ENCODE measurements around the gene ARID1A. TPM values are rescaled to one million over a fixed set of nuclear protein-coding genes. Genes with fewer than 3 reads are reported as not detected.

ARID1A gene
- polyA plus RNA-seq, 3 donors = 6.6 to 84.4 (median 9.5) TPM

GRCh38 chr1:26733392-26733791 lies 37.6 kb downstream of the ARID1A start:
- Mint-ChIP-seq H3K36me3 (peaks cover 67 to 93% of the 10 kb centered on the region in 2 donors), H3K9me3 (no peaks in the 10 kb centered on the region), H3K27me3 (ENCODE audit: low read depth in 3 of 3) (no peaks in the 10 kb centered on the region), H3K4me1 (peaks cover 36% of the 10 kb centered on the region), H3K27ac (peak overlapping the region in 6 of 7 donors; percentile 54 to 83 (median 71)), H3K4me3 (no peak overlapping the region)
- intact Hi-C loops (cut with micrococcal nuclease) = no loop called here
- Histone ChIP-seq H3K36me3 (replicated peaks in 1 of 2; ENCODE audit: control insufficient read depth in 1 of 2, insufficient read depth in 2 of 2, low read length in 2 of 2) (peaks cover 82 to 100% of the 10 kb centered on the region in 2 donors), H3K9me3 (replicated peaks in 1 of 2; ENCODE audit: control insufficient read depth in 1 of 2, insufficient read depth in 1 of 2, low read length in 2 of 2) (no peaks in the 10 kb centered on the region), H4K20me1 (ENCODE audit: insufficient read depth, low read length) (peaks cover 96% of the 10 kb centered on the region), H3K4me2 (replicated peaks; ENCODE audit: extremely low read depth, low read length, poor library complexity, severe bottlenecking) (no peak overlapping the region), H2AFZ (ENCODE audit: insufficient read depth, low read depth, low read length, poor library complexity, severe bottlenecking) (no peak overlapping the region), H3K27me3 (ENCODE audit: control insufficient read depth in 2 of 2, insufficient read depth in 2 of 2, low read length in 2 of 2) (no peaks in the 10 kb centered on the region), H3K9ac (ENCODE audit: insufficient read depth, low read length, poor library complexity, severe bottlenecking) (peak overlapping the region; percentile 33), H3K4me1 (ENCODE audit: control insufficient read depth in 1 of 2, insufficient read depth in 2 of 2, low read length in 2 of 2) (peaks cover 21 to 23% of the 10 kb centered on the region in 2 donors), H3K4me3 (replicated peaks in 1 of 3; ENCODE audit: low read depth in 2 of 3, low read length in 3 of 3) (no peak overlapping the region), H3K79me2 (ENCODE audit: insufficient read depth, low read length) (peaks cover 98% of the 10 kb centered on the region), H3K27ac (ENCODE audit: low read depth in 1 of 2, low read length in 2 of 2) (peak overlapping the region in 1 of 2 donors; percentile 74)
- DNase-seq = no peak
- WGBS (ENCODE audit: insufficient coverage) = 100% methylated on average over 1 of the region's 2 CpGs
- TF ChIP-seq, protein P1, sequence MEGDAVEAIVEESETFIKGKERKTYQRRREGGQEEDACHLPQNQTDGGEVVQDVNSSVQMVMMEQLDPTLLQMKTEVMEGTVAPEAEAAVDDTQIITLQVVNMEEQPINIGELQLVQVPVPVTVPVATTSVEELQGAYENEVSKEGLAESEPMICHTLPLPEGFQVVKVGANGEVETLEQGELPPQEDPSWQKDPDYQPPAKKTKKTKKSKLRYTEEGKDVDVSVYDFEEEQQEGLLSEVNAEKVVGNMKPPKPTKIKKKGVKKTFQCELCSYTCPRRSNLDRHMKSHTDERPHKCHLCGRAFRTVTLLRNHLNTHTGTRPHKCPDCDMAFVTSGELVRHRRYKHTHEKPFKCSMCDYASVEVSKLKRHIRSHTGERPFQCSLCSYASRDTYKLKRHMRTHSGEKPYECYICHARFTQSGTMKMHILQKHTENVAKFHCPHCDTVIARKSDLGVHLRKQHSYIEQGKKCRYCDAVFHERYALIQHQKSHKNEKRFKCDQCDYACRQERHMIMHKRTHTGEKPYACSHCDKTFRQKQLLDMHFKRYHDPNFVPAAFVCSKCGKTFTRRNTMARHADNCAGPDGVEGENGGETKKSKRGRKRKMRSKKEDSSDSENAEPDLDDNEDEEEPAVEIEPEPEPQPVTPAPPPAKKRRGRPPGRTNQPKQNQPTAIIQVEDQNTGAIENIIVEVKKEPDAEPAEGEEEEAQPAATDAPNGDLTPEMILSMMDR (IDR thresholded peaks at IDR 0.05) = no peak

- no peak overlapping the region for H3K4me3 Mint-ChIP-seq
- peak overlapping the region; percentile 33 for H3K9ac ChIP-seq (ENCODE audit: insufficient read depth, low read length, poor library complexity, severe bottlenecking)
- H3K27ac ChIP-seq (ENCODE audit: low read depth in 1 of 2, low read length in 2 of 2) = peak overlapping the region in 1 of 2 donors; percentile 74
- H3K4me1 Mint-ChIP-seq = peaks cover 36% of the 10 kb centered on the region
- H3K79me2 ChIP-seq (ENCODE audit: insufficient read depth, low read length) = peaks cover 98% of the 10 kb centered on the region
- H3K9me3 ChIP-seq (replicated peaks in 1 of 2; ENCODE audit: control insufficient read depth in 1 of 2, insufficient read depth in 1 of 2, low read length in 2 of 2) = no peaks in the 10 kb centered on the region
- 0% methylated on average over 1 of the region's 2 CpGs for WGBS (ENCODE audit: insufficient coverage)
- H3K9me3 Mint-ChIP-seq = no peaks in the 10 kb centered on the region
- no peaks in the 10 kb centered on the region for H3K27me3 ChIP-seq (ENCODE audit: control insufficient read depth in 2 of 2, insufficient read depth in 2 of 2, low read length in 2 of 2)
- H3K36me3 Mint-ChIP-seq = peaks cover 67 to 96% of the 10 kb centered on the region in 2 donors
- peak overlapping the region; percentile 4 for H3K4me2 ChIP-seq (replicated peaks; ENCODE audit: extremely low read depth, low read length, poor library complexity, severe bottlenecking)
- H3K36me3 ChIP-seq (replicated peaks in 1 of 2; ENCODE audit: control insufficient read depth in 1 of 2, insufficient read depth in 2 of 2, low read length in 2 of 2) = peaks cover 83 to 99% of the 10 kb centered on the region in 2 donors
- H3K27me3 Mint-ChIP-seq (ENCODE audit: low read depth in 3 of 3) = no peaks in the 10 kb centered on the region
- peaks cover 95% of the 10 kb centered on the region for H4K20me1 ChIP-seq (ENCODE audit: insufficient read depth, low read length)
- peaks cover 21 to 23% of the 10 kb centered on the region in 2 donors for H3K4me1 ChIP-seq (ENCODE audit: control insufficient read depth in 1 of 2, insufficient read depth in 2 of 2, low read length in 2 of 2)
- intact Hi-C loops (cut with micrococcal nuclease) = no loop called here
- H3K4me3 ChIP-seq (replicated peaks in 1 of 3; ENCODE audit: low read depth in 2 of 3, low read length in 3 of 3) = no peak overlapping the region
- H2AFZ ChIP-seq (ENCODE audit: insufficient read depth, low read depth, low read length, poor library complexity, severe bottlenecking) = no peak overlapping the region
- H3K27ac Mint-ChIP-seq = peak overlapping the region in 6 of 7 donors; percentile 54 to 83 (median 74)
- TF ChIP-seq, protein P1 (IDR thresholded peaks at IDR 0.05) = no peak
- peak in 2 of 3 donors; percentile 7 to 58 for DNase-seq
Measured at GRCh38 chr1:26733982-26734381, 38.2 kb downstream of the ARID1A start.
